Stimulated activated CD4-positive, alpha-beta T cell treated with anti-CD3 and anti-CD28 coated beads, Interleukin-12 subunit alpha, Interleukin-12 subunit beta, amount 100 ng/mL, for 48 hours (primary cell): ENCODE data around the gene SCYL1.

Experiments
- DNase-seq, 3 donors: peaks; one replicate each; pipeline ENCODE4 v3.0.0-alpha.2; 2020; ENCODE audit warnings: low read depth in 2 of 3, low spot score in 1 of 3

SCYL1 gene

DNA sequence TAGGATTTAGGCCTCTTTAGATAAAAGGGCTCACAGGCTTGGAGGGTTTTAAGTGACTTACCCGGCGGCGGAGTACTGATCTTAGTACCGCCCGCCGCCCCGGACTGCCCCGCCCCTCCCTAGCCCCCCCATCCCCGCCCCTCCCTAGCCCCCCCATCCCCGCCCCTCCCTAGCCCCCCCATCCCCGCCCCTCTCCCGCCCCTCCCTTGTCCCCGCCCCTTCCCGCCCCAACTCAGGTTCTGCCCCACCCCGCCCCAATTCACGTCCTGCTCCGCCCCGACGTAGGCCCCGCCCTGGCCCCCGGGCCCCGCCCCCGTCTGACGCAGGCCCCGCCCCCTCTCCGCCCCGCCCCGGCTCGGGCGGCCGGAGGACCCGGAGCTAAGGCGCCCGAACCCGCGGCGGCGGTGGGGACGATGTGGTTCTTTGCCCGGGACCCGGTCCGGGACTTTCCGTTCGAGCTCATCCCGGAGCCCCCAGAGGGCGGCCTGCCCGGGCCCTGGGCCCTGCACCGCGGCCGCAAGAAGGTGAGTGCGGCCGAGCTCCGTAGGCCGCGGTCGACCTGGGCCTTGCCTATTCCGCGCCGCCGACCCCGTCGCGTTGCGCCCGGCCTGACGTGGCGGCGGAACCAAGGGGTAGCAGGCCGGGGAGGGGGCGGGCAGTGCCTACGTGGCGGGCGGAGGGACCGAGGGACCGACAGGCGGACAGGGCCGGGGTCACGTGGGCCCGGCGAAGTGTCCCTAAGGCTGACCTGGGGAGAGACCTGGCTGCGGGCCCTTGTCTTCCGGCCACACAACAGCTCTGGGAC, at the start of gene SCYL1:
TSS of gene SCYL1 (plus strand) at position 343 of the 805 bp plus-strand sequence. CDS start at position 414, 71 bp downstream.
- DNase-seq = peak; percentile 61 to 81 (median 70)

DNA sequence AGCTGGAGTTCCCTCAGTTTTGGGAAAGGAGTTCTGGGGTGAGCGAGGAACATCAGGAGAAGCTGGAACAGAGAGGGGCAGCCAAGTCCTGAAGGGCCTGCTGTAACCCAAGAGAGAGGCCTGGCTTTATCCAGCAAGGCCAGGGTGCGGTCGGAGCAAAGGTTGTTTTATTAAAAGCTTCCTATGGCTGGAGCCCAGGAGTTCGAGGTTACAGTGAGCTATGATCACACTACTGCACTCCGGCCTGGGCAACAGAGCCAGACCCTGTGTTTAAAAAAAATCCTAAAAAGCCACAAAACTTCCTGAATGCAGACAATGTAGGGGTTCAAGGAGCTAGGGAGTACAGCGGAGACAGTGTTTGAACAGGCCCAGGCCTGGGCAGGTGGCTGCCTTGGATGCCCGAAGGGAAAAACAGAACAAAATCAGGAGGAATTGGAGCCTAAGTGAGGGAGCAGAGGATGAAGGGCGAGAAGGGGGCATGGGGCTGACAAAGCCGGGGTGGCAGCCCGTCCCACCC, 48.2 kb upstream of the SCYL1 start:
- DNase-seq = no peak

DNA sequence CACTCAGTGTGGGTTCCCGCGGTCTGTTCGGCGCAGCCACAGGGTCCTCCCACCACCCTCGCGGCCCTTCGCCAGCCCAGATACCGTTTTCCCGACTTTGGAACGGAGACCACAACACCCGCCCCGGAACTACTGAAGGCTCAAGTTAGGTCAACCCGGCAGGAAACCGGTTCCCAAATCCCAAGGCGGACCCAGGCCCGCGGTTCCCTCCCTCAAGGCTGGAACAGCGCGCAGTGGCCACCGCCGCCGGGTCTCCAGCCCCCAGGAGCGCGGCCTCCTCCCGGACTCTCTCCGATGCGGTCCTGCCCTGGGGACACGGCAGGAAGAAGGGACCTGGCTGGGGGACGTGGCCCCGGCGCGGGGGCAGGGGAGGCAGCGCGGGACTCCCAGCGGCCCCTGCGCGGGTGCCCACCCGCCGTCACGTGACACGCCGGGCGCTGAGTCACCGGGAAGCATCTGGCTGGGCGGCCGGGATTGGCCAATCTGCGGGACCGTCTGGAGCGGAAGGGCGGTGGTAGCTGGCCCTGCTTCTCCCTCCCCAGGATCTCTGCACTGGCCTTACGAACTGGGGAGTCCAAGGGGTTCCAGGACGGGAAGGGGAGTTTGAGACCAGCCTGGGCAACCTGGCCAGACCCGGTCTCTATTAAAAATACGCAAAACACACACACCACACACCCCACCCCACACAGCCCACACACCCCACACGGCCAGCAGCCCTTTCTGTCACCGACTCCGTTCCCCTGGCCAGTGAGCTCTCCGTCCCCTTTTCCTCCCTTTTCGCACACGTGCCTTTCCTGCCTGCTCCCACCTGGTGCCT, 47.5 kb upstream of the SCYL1 start:
- DNase-seq = peak; percentile 83 to 94 (median 87)

DNA sequence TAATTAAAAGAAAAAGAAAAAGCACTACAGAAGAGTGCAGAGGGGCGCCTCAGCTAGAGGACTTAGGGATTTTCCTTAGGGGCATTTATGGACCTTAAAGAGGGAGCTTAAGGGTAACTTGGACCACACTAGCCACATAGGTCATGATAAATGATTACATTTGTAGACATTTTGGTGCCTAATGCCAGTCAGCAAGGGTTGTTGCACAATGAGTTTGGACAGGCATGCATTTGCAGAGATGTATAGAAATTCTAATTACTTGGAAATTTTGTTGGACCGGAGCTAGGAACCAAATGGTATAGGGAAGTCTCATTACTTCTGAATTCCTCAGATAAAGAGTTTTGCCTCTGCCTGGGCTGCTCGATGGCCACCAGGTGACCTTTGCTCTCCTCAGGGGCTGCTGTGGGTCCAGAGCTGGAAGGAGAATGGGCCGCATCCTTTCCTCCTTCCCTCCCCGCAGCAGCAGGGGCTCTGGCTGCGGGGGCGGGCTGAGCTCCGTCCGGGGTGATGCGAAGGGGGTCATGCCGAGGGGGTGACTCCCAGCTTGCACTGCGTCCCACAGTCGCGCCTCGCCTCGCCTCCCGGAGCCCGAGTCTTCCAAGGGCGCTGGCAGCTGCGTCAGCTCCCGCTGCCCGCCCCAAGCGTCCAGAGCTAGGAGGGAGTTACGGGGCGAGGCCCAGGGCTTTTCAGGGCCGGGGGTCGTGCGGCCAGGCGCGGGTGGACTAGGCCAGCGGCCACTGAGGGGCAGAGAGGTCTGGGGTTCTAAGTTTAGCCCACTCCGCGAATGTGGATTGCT, 46.3 kb upstream of the SCYL1 start:
- no peak for DNase-seq

DNA sequence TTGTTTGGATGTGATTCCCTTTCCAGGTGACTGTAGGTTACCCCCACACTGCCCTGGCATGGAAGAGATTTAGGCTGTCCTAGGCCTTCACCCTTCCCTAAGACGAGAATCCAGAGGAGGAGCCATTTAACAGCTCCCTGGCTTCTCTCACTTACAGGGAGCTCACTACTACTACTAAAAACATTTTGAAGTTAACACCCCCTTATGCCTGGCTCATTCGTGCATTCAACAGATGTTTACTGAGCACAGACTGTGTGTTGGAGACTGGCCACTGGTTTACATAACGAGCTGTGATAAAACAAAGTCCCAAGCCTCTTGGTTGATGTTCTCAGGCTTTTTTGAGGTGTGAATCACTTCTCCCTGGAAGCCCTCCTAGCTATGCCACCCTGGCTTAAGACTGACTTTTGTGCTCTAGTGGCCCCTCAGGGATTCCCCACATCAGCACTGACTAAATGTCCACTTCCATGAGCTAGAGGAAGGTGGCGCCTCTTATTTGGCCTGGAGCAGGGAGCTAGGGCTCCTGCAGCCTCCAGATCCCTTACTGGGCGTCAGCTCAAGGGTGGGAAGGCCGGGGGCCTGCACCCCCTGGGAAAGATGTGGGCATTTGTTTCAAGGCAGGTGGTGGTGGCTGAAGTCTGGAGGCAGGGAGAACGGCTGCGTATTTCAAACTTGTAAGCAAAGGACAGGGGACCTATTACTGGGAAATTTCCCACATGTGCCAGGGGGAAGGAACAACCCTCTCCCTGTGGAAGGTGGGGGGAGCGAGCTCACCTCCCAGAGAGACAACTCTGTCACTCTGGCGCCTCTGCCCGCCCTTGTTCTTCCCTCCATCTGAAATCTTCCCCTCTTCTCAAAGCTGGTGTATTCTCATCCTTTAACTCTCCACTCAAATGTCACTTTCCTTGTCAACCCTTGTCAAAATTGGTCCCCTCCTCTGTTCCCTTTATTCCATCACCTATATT, 45.4 kb upstream of the SCYL1 start:
- DNase-seq = no peak

DNA sequence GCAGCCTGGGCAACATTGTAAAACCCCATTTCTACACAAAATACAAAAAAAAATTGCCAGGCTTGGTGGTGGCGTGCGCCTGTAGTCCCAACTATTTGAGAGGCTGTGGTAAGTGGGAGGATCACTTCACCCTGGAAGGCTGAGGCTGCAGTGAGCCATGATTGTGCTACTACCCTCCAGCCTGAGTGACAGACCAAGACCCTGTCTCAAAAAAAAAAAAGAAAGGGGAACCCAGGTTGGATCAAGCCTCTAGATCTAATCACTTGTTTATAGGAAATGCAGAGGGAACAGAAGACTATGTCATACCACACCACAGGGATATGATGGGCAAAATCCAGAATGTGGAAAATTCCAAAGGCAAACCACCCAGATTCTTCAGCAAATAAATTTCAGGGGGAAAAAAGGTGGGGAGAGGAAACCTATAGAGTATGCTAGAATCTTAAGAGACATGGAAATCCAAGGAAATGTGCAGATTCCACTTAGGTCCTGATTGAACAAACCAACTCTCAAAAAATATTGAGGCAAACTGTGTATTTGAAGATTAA, 42.5 kb upstream of the SCYL1 start:
- DNase-seq = no peak

DNA sequence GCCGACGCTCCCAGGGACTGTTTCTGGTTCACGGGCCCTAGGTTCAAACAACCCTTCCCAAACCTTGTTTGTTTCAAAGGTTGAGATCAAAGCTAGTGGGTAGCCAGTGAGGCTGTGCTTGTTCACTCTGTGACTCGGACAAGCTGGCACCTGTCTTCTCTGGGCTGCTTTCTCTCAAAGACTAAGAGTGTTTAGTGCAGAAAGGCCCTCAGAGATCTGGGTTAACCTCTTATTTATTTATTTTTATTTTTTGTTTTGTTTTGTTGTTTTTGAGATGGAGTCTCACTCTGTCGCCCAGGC, 39.0 kb upstream of the SCYL1 start:
- DNase-seq = no peak

DNA sequence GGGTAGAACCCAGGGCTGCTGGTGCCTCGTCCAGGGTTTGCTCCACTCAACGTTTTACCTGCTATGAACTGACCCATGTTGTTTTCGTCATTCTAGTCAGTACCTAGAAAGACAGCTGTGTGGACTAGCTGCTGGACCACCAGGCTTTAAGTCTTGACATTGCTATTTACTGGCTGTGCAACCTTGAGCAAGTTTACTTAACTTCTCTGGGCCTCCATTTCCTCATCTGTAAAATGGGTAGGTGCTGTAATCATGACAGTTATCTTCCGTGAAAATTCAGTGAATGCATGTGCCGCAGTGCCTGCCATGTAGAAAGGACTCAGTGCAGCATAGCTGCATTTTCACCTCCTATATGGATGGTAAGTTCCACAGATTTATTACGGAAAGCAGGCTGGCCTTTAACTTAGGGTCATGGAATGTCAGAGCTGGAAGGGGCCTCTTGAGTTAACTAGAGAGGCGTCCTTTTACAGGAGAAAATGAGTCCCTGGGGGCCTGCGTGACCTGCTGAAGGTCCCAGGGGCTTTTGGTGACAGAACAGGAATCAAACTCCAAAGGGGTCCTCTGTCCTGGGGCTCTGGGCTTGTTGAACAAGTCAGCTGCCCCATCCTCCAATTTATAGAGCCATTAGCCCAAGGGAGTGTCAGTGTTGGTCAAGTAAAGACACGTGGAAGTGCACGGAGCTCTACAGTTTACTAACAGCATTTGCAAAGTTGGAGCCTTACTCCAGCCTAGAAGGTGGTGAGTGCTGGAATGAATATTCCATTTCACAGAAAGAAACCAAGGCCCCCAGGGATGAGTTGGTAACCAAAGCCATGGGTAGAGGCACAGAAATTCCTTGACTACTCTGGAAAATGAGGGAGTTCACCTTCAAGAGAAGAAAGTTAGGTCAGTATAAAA, 38.1 kb upstream of the SCYL1 start:
- no peak for DNase-seq

DNA sequence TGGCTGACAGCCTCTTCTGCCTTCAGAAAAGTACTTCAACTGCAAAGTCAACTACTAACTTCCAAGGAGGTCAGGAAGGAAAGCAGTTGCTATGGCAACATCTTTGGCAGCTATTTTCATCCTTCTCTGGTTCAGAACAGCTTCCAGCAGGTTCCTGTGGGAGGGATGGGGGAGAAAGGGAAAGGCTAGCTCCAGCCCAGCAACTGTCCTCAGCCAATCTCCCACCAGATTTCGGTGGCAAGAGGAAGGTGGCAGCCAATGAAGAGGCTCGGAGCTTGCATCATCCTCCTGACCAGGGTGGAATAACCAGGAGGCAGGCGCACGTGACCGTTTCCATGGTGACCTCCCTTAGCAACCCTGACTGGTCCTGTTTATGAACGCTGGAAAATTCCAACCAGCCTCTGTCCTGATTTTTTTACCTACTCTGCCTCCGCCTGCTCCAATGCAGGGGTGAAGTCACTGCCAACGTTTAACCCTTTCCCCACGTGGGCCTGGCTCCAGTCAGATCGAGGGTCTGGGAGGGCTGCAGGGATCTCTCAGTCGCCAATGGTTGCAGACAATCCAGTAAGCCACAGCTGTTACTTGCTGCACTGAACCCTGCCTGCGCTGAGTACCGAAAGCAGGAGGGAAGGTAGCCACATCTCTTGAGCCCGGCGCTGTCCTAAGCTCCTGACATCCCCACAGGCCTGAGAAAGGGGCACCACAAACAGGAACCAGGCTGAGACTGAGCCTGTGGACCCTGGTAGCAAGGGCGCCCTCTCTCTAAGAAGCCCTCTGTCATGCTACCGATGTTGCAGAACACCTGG, 37.2 kb upstream of the SCYL1 start:
- DNase-seq = peak in 1 of 3 donors; percentile 55

DNA sequence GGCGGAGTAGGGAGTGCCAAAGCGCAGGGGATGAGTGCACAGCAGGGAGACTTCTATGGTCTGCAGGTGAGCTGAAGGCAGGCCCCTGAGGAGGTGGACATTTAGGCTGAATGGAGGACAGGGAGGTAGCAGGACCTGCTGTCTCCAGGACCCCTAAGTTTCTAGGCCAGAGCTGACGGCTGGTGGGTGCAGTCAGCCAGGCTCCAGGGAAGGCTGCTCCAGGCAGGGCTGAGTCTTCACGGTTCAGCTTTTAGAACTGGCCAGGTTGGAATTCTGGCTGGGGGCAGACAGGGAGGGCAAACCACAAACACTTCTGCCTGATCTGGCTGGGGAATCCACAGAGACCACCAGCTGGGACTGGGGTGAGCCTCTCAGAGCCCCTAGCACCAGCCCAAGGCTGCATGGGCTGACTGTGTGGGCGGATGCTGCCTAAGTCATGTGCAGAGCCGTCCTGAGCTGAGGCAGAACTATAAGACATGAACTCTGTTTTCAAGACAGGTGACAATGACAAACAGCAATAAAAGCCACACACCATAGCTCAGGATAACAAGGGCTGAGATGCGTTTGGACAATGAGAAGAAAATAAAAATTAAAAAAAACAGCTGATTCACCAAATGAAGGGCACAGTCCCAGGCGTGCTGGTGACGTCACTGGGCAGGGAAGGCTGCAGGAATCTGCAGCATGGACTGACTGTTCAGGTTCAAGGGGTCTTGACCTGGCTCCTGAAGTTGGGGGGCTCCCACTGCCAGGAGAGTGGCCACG, 36.4 kb upstream of the SCYL1 start:
- no peak for DNase-seq

DNA sequence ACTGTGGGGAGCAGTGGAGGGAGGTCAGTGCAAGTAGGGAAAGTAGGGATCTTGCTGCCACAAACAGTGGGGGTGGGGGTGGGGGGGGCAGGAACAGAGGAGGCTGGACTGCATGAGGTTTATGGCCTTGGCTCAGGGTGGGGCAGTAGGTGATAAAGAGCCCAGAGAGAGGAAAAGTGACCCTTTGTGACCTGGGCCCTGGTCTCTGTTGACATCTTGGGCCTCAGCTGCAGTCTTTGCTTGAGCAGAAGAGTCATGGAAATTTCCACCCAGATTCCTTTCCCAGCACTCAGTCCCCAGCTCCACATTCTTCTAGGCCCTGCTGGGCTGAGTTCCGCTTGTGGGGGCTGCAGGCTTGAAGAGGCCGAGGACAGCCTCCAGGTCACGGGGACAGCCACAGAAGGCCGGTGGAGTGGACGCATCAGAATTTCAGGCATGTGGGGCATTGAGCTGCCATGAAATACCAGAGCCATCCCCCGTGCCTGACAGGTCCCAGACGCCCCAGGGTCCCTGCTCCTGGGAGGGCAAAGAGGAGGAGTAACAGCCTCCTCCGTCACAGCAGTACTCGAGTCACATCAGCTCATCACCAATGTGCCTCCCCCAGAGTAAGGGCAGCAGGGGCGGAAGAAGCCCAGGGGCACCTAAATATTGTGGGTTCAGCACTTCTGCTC, 35.7 kb upstream of the SCYL1 start:
- DNase-seq = no peak

DNA sequence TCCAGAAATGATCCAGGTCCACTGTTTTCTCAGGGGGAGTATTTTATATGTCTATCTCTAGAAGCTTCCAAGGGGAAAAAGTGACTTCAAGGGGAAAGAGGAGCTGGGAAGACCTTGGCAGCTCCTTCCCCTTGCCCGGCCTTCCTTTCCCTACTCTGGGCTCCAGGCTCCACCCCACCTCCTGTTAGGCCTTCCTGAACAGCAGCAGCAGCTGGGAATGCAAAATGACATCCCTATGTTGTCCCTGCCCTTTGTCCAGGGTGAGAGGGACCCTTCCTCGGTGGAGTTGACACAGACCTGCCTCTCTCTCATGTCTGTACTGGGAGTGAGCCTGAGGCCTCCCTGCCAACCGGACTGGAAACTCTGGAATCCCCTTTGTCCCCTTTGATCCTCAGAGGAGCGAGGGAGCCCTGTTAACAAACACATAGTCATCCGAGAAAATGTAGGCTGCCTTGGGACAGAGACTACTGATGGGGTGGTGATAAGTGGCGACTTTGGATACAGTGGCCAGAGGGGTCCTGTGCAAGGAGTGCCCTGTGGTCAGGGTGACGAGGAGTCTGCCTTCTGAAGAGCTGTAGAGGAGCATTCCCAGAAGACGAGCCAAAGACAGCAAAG, 35.1 kb upstream of the SCYL1 start:
- no peak for DNase-seq

DNA sequence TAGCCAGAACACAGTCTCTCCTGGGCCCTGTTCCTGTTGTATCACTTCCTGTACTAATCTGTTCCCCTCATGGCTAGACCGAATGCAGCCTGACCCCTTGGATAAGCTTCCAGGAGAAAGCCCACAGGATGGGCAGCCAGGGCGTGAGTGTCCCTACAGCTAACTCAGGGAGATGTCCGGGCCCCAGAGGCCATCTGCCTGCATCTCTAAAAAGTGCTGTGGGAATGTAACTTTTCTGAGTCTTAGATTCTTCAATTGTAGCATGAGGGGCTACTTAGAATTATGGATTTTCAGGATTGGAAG, 33.8 kb upstream of the SCYL1 start:
- DNase-seq = no peak

DNA sequence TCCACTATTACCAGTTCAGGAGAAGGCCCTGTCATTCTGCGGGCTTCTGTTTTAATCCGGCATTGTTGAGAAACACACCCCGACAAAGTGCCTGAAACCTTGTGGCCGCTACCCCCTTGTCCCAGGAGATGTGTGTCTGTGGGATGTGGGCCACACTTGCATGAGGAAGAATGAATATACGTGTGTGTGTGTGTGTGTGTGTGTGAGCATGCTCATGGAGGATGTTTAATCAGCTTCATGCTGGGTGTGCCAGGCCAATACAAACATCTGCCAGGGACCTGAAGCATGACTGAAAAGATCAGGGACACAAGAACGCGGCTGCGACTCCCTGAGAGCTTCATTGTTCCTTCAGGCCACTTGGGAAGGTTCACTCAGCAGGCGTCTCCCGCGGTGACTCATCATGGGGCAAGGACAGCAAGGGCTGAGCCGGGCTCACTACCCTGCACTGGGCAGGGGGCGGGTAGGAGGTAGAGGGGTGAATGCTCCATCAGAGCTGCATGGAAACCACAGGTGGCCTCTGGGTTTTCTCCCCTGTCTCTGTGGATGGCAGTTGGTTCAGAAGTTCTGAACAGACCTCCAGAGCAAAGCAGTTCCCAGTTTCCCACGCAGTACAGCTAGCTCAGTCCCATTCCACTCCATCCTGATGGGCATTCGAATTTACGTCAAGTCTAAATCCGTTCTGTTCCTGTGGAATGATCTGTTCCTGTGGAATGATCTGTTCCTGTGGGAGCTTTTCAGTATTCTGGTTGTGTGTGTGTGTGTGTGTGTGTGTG, 33.1 kb upstream of the SCYL1 start:
- no peak for DNase-seq

DNA sequence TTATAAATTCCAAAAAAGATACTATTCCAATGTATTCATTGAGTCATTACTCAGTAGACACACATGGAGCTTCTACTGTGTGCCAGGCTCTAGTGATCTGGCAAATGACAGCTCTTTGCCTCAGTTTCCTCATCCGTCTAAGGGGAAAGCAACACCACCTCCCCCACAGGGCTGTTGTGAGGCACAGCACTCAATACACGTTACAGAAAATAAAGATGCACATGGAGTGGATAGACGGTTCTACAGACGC, 32.6 kb upstream of the SCYL1 start:
- DNase-seq = no peak

DNA sequence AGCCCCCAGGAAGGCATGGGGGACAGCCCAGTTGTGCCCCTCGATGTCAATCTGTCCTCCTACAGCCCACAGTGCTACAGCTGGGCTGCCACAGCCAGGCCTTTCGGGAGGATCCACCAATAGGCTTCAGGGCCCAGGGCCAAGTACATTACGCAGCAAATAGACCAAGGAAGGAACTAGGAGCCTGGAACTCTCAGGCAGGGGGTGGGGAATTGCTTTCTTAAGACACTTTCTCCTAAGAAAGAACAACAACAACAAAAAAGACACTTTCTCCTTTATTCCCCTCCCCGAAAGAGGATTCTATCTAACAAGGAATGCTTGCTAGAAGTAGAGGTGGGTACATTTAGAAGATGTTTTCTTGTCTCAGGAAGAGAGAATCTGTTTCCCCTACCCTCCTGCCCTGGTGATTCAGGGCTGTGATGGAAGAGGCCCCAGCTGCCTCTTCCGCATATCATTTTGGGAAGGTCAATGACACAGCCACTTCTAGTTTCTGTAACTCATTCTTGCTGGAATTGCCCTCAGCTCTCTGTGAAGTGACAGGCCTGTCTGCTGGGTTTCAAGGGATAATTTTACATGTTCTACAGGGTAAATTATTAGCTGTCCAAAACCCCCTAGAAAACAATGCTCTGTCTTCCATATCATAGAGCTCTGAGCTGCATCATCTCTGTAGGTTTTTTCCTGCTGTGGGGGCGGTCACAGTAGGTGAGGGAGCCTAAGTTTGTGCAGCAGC, 32.1 kb upstream of the SCYL1 start:
- no peak for DNase-seq
